ENCODE data around the gene BLMH. TPM values are rescaled to one million over a fixed set of nuclear protein-coding genes. Genes with fewer than 3 reads are reported as not detected.

The BLMH gene
- total and polyA plus RNA-seq, 9 of the 15 experiments (the other 6 are each of a cell fraction or from before 2014, with no cell fraction given): 26.0 to 118 (median 67.3) TPM

DNA sequence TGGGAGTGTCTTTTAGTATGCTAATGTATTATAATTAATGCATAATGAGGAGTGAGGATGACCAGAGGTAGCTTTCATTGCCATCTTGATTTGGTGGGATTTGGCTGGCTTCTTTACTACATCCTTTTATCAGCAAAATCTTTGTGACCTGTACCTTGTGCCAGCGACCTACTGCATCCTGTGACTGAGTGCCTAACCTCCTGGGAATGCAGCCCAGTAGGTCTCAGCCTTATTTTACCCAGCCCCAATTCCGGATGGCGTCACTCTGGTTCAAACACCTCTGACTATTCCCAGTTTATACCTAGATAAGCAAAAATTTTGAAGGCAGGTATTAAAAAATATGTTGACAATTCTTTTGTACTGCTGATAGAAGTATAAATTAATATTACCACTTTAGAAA, 10.5 kb upstream of the BLMH start:
- no peak for DNase-seq (ENCODE audit: extremely low read depth in 1 of 4, low spot score in 3 of 4)
- TF ChIP-seq, protein P1, sequence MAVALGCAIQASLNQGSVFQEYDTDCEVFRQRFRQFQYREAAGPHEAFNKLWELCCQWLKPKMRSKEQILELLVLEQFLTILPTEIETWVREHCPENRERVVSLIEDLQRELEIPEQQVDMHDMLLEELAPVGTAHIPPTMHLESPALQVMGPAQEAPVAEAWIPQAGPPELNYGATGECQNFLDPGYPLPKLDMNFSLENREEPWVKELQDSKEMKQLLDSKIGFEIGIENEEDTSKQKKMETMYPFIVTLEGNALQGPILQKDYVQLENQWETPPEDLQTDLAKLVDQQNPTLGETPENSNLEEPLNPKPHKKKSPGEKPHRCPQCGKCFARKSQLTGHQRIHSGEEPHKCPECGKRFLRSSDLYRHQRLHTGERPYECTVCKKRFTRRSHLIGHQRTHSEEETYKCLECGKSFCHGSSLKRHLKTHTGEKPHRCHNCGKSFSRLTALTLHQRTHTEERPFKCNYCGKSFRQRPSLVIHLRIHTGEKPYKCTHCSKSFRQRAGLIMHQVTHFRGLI (CRISPR knock-in tag; IDR thresholded peaks at IDR 0.05): no peak
- TF ChIP-seq CAMTA2 (CRISPR knock-in tag; conservative IDR thresholded peaks at IDR 0.05) (no peak), HMGN3 (IDR thresholded peaks at IDR 0.05; ENCODE audit: borderline replicate concordance, extremely low read depth, insufficient read length, low read depth, low read length) (no peak), MYNN (IDR thresholded peaks at IDR 0.05) (no peak), MYNN (CRISPR knock-in tag; IDR thresholded peaks at IDR 0.05) (no peak), CBFA2T3 (IDR thresholded peaks at IDR 0.05) (no peak), KLF13 (tag; IDR thresholded peaks at IDR 0.05; ENCODE audit: borderline replicate concordance, low read depth) (no peak), COPS2 (conservative IDR thresholded peaks at IDR 0.05) (no peak), KLF1 (tag; IDR thresholded peaks at IDR 0.05) (no peak), GTF2A2 (tag; IDR thresholded peaks at IDR 0.05) (no peak), SMARCE1 (IDR thresholded peaks at IDR 0.05) (no peak), HES1 (IDR thresholded peaks at IDR 0.05; ENCODE audit: low read depth) (no peak)
- TF ChIP-seq, protein P2, sequence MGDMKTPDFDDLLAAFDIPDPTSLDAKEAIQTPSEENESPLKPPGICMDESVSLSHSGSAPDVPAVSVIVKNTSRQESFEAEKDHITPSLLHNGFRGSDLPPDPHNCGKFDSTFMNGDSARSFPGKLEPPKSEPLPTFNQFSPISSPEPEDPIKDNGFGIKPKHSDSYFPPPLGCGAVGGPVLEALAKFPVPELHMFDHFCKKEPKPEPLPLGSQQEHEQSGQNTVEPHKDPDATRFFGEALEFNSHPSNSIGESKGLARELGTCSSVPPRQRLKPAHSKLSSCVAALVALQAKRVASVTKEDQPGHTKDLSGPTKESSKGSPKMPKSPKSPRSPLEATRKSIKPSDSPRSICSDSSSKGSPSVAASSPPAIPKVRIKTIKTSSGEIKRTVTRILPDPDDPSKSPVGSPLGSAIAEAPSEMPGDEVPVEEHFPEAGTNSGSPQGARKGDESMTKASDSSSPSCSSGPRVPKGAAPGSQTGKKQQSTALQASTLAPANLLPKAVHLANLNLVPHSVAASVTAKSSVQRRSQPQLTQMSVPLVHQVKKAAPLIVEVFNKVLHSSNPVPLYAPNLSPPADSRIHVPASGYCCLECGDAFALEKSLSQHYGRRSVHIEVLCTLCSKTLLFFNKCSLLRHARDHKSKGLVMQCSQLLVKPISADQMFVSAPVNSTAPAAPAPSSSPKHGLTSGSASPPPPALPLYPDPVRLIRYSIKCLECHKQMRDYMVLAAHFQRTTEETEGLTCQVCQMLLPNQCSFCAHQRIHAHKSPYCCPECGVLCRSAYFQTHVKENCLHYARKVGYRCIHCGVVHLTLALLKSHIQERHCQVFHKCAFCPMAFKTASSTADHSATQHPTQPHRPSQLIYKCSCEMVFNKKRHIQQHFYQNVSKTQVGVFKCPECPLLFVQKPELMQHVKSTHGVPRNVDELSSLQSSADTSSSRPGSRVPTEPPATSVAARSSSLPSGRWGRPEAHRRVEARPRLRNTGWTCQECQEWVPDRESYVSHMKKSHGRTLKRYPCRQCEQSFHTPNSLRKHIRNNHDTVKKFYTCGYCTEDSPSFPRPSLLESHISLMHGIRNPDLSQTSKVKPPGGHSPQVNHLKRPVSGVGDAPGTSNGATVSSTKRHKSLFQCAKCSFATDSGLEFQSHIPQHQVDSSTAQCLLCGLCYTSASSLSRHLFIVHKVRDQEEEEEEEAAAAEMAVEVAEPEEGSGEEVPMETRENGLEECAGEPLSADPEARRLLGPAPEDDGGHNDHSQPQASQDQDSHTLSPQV (IDR thresholded peaks at IDR 0.05): no peak
- TF ChIP-seq, protein P3, sequence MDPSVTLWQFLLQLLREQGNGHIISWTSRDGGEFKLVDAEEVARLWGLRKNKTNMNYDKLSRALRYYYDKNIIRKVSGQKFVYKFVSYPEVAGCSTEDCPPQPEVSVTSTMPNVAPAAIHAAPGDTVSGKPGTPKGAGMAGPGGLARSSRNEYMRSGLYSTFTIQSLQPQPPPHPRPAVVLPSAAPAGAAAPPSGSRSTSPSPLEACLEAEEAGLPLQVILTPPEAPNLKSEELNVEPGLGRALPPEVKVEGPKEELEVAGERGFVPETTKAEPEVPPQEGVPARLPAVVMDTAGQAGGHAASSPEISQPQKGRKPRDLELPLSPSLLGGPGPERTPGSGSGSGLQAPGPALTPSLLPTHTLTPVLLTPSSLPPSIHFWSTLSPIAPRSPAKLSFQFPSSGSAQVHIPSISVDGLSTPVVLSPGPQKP (CRISPR knock-in tag; IDR thresholded peaks at IDR 0.05): no peak
- TF ChIP-seq, protein P4, sequence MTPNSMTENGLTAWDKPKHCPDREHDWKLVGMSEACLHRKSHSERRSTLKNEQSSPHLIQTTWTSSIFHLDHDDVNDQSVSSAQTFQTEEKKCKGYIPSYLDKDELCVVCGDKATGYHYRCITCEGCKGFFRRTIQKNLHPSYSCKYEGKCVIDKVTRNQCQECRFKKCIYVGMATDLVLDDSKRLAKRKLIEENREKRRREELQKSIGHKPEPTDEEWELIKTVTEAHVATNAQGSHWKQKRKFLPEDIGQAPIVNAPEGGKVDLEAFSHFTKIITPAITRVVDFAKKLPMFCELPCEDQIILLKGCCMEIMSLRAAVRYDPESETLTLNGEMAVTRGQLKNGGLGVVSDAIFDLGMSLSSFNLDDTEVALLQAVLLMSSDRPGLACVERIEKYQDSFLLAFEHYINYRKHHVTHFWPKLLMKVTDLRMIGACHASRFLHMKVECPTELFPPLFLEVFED (CRISPR knock-in tag; conservative IDR thresholded peaks at IDR 0.05): no peak
- no peak overlapping the region for H3K4me3 ChIP-seq
- H3K4me1 ChIP-seq (replicated peaks in 1 of 2; ENCODE audit: control insufficient read depth in 2 of 2, insufficient read depth in 2 of 2, low read length in 2 of 2): no peaks in the 10 kb centered on the region
- ATAC-seq: no peak
- no peak for FAIRE-seq
- no peaks in the 10 kb centered on the region for H3K9me3 ChIP-seq (replicated peaks; ENCODE audit: control insufficient read depth, insufficient read depth, low read depth, low read length)
- intact Hi-C loops (cut with micrococcal nuclease): no loop called here
- H3K4me2 ChIP-seq (ENCODE audit: insufficient read depth, low read length): no peak overlapping the region
- CTCF ChIA-PET (ENCODE audit: low intra/inter-chr PET ratio): no interaction called here
- no peaks in the 10 kb centered on the region for H3K79me2 ChIP-seq (ENCODE audit: control insufficient read depth, insufficient read depth, low read length)
- H3K9me1 ChIP-seq (ENCODE audit: control insufficient read depth, insufficient read depth, low read length): no peaks in the 10 kb centered on the region
- POLR2A ChIA-PET: no interaction called here
- H2AFZ ChIP-seq (ENCODE audit: low read depth, low read length): no peak overlapping the region
- no peaks in the 10 kb centered on the region for H4K20me1 ChIP-seq (replicated peaks; ENCODE audit: control insufficient read depth, insufficient read depth, low read length)
- no peaks in the 10 kb centered on the region for H3K36me3 ChIP-seq (ENCODE audit: control insufficient read depth, insufficient read depth, low read length)
- WGBS (ENCODE audit: insufficient coverage, low coverage, missing lambda C conversion rate): 35% methylated on average over 3 of the region's 3 CpGs
- H3K27ac ChIP-seq (ENCODE audit: extremely low read depth, low read depth, low read length): no peak overlapping the region
- no peak overlapping the region for H3K9ac ChIP-seq (ENCODE audit: insufficient read depth in 1 of 2, low read depth in 2 of 2, low read length in 2 of 2)
- in situ Hi-C loops (cut with MboI): no loop called here
- no peaks in the 10 kb centered on the region for H3K27me3 ChIP-seq (ENCODE audit: control insufficient read depth in 2 of 2, insufficient read depth in 2 of 2, low read length in 2 of 2)
- BruUV-seq (replicated peaks): no TSS peak

Measured in K562 (cell line).